ENCODE results near the gene ACOT8.
"Not testable (repeated sequence)": the region's sequence is repeated elsewhere in the genome, so short reads cannot be mapped to it uniquely, and the experiment has no call there.

ACOT8 gene

DNA sequence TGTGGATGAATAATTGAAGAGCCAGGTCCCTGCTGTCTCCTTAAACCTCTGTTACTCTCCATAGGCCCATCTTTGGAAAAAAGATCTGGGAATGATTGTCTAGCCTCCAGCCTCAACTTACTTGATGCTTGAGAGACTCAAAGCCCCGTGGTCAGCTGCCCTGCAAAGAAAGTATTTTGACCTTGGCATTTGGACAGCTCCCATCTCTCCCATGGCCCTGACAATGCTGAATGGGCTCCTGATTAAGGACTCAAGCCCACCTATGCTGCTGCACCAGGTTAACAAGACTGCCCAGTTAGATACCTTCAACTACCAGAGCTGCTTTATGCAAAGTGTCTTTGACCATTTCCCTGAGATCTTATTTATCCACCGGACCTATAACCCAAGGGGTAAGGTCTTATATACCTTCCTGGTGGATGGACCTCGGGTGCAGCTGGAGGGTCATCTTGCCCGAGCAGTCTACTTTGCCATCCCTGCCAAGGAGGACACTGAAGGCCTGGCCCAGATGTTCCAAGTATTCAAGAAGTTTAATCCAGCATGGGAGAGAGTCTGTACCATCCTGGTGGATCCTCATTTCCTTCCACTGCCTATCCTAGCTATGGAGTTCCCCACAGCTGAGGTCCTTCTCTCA lies 25.4 kb upstream of the ACOT8 start:
- no peak for TF ChIP-seq POLR2A (IDR thresholded peaks at IDR 0.05; ENCODE audit: extremely low read depth, insufficient read length)
- no peak for TF ChIP-seq MYC (IDR thresholded peaks at IDR 0.05; ENCODE audit: low read depth, low read length)
- TF ChIP-seq, protein P1, sequence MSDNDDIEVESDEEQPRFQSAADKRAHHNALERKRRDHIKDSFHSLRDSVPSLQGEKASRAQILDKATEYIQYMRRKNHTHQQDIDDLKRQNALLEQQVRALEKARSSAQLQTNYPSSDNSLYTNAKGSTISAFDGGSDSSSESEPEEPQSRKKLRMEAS (IDR thresholded peaks at IDR 0.05; ENCODE audit: low read depth, low read length), result no peak
- TF ChIP-seq, protein P2, sequence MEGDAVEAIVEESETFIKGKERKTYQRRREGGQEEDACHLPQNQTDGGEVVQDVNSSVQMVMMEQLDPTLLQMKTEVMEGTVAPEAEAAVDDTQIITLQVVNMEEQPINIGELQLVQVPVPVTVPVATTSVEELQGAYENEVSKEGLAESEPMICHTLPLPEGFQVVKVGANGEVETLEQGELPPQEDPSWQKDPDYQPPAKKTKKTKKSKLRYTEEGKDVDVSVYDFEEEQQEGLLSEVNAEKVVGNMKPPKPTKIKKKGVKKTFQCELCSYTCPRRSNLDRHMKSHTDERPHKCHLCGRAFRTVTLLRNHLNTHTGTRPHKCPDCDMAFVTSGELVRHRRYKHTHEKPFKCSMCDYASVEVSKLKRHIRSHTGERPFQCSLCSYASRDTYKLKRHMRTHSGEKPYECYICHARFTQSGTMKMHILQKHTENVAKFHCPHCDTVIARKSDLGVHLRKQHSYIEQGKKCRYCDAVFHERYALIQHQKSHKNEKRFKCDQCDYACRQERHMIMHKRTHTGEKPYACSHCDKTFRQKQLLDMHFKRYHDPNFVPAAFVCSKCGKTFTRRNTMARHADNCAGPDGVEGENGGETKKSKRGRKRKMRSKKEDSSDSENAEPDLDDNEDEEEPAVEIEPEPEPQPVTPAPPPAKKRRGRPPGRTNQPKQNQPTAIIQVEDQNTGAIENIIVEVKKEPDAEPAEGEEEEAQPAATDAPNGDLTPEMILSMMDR (IDR thresholded peaks at IDR 0.05; ENCODE audit: low read depth, low read length), result no peak
- DNase-seq (ENCODE audit: low read depth), result no peak
- H3K4me3 ChIP-seq (ENCODE audit: low read depth, low read length), result no peak overlapping the region

DNA sequence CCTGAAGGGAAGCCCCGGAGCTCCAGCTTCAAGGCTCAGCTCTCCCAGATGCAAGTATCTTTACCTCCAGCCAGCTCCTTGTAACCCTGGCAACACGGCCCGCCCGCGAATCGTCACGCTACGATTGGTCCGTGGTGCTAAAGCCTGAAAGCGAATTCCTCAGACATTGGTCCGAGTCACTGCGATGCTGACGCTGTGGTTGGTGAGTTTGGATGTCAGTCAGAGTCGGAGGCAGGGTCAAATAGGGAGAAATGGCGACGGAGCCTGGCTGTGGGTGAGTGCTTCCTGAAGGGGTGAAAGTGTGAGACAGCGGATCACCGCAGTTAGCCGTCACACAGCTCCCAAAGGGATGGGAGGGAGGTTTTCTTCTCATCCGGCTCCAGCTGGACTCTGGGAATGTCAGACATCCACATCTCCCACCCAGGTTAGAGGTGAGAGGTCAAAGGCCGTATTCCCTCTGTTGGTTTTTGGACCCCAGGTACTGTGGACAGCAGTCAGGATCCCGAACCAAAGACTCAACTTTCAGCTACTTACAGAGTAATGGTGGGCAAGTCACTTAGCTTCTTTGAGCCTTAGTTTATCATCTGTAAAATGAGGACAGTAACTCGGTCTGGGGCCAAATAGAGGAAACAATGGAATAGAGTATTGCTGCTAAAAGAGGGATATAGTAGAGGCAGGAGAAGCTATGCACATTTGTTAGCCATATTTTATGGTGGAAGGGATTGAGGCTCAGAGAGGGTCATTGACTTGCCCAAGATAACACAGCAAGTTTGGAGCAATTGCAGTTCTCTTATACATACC lies 24.0 kb upstream of the ACOT8 start, which contains the start of gene ZSWIM1:
ZSWIM1 (plus strand) TSS at position 240 of the 801 bp plus-strand sequence. CDS start 1,366 bp downstream, outside the sequence.
- TF ChIP-seq POLR2A (IDR thresholded peaks at IDR 0.05; ENCODE audit: extremely low read depth, insufficient read length) (peak; percentile 97), MYC (IDR thresholded peaks at IDR 0.05; ENCODE audit: low read depth, low read length) (no peak)
- TF ChIP-seq, protein P1 (IDR thresholded peaks at IDR 0.05; ENCODE audit: low read depth, low read length), result no peak
- TF ChIP-seq, protein P2 (IDR thresholded peaks at IDR 0.05; ENCODE audit: low read depth, low read length), result no peak
- peak; percentile 99 for DNase-seq (ENCODE audit: low read depth)
- peak within 1 kb of the TSS; percentile 100 for H3K4me3 ChIP-seq (ENCODE audit: low read depth, low read length)

DNA sequence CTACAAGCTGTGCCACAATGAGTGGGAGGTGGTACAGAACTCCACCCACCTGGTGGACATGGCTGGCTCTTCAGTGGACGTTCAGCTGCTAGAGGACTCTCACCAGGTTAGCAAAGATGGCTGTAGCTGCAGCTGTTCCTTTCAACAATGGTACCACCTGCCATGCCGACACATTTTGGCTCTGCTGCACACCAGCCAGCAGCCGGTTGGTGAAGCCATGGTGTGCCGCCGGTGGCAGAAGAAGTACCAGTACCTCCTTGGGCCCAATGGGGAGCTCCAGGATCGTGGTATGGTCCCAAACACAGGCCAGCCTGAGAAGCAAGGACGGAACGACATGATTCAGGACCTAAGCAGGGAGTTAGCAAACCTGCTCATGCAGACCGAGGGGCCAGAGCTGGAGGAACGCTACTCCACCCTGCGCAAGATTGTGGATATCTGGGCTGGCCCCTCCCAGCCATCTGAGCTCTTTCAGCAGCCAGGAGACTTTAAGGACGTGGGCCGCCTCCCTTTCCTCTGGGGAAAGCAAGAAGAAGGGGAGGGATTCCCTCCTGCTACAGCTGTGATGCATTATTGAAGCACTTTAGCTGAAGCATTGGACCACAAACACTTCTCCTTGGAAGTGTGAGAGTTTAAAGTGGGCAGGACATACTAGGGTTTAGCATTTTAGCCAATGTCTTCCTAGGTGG lies 21.0 kb upstream of the ACOT8 start:
- DNase-seq (ENCODE audit: low read depth), result no peak
- H3K4me3 ChIP-seq (ENCODE audit: low read depth, low read length), result no peak overlapping the region
- TF ChIP-seq, protein P2 (IDR thresholded peaks at IDR 0.05; ENCODE audit: low read depth, low read length), result no peak
- TF ChIP-seq POLR2A (IDR thresholded peaks at IDR 0.05; ENCODE audit: extremely low read depth, insufficient read length), result no peak

DNA sequence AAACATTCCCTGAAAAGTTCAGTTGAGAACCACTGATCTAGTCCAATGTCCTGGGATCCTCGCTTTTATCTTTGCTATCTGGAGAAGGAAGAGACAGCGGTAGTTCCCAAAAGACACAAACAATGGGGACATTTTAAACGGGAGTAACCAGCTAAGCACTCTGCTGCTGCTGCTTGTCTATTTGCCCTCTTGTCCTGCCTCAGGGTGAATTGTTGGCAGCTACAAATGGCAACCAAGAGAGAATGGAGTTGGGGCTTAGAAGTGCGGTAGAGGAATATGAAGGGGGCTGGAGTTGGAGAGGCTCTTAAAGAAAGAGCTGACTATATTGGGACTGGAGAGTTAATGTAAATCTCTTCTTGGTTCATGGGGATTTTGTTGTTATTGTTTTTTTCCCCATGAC lies 17.4 kb upstream of the ACOT8 start:
- TF ChIP-seq, protein P2 (IDR thresholded peaks at IDR 0.05; ENCODE audit: low read depth, low read length), result no peak
- DNase-seq (ENCODE audit: low read depth), result peak; percentile 1

DNA sequence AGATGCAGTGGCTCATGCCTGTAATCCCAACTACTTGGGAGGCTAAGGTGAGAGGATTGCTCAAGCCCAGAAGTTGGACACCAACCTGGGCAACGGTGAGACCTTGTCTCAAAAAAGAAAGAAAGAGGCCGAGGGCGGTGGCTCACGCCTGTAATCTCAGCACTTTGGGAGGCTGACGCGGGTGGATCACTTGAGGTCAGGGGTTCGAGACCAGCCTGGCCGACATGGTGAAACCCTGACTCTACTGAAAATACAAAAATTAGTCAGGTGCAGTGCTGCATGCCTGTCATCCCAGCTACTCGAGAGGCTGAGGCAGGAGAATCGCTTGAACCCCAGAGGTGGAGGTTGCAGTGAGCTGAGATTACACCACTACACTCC lies 16.9 kb upstream of the ACOT8 start:
- not testable (repeated sequence) for H3K4me3 ChIP-seq (ENCODE audit: low read depth, low read length); DNase-seq (ENCODE audit: low read depth)

More for the DNA sequence above, 17.4 kb upstream of the ACOT8 start:
- no peak overlapping the region for H3K4me3 ChIP-seq (ENCODE audit: low read depth, low read length)

DNA sequence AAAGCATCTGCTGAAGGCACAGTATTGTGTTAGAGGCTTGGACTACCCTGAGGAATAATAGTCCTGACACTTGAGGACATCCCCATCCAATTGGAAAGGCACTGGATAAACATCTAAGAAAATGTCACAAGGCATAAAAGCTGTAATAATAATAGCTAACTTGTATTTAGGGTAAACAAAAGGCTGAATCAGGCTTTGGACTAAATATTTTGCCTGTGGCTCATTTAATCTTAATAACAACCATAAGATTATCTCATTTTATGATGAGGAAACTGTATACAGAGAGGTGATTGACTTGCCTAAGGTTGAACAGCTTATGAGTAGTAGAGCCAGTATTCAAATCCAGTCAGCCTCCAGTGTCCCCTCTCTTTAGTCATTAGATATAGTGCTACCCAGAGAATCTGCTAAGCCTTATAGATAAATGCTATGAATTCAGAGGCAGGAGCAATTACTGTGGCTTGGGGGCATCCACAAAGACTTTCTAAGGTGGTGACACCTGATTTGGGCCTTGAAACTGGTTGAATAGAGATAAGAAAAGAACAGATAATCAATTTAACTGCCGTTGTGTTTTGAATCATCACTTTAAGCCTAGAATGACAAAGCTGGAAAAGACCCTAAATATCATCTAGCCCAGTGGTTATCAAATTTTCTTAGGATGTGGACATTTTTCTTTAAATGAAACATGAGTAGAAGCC lies 16.4 kb upstream of the ACOT8 start:
- DNase-seq (ENCODE audit: low read depth), result no peak
- no peak overlapping the region for H3K4me3 ChIP-seq (ENCODE audit: low read depth, low read length)
- TF ChIP-seq MYC (IDR thresholded peaks at IDR 0.05; ENCODE audit: low read depth, low read length), result no peak
- TF ChIP-seq POLR2A (IDR thresholded peaks at IDR 0.05; ENCODE audit: extremely low read depth, insufficient read length), result no peak
- TF ChIP-seq, protein P1 (IDR thresholded peaks at IDR 0.05; ENCODE audit: low read depth, low read length), result no peak
- TF ChIP-seq, protein P2 (IDR thresholded peaks at IDR 0.05; ENCODE audit: low read depth, low read length), result no peak
